GM19043 (cell line): ENCODE measurements around the gene NRBP1.

ENCODE experiments used
- ATAC-seq: cut with Tn5 transposase; IDR thresholded peaks from one replicate; pipeline ENCODE4 v1.9.1; 2021; ENCODE audit warnings: low read depth; ENCODE audit not compliant: unreplicated experiment

Gene NRBP1

GRCh38 chr2:27428213-27428977, at the start of gene NRBP1:
Gene NRBP1 (plus strand): TSS chr2:27428631. CDS start chr2:27433274, 4,643 bp downstream.
- ATAC-seq, result peak; percentile 79

- ATAC-seq, result no peak
Observed at GRCh38 chr2:27378809-27379290, 49.6 kb upstream of the NRBP1 start.

- ATAC-seq, result no peak
Observed at GRCh38 chr2:27379383-27379835, 49.0 kb upstream of the NRBP1 start.

GRCh38 chr2:27379836-27380625, 48.4 kb upstream of the NRBP1 start:
- peak; percentile 30 for ATAC-seq

- peak; percentile 91 for ATAC-seq
Observed at GRCh38 chr2:27380626-27381545, 47.5 kb upstream of the NRBP1 start, which contains the start of gene ZNF513. Gene ZNF513 (minus strand): TSS chr2:27380734. CDS start chr2:27380526, 208 bp downstream.

GRCh38 chr2:27381577-27382181, 46.8 kb upstream of the NRBP1 start:
- ATAC-seq, result no peak

GRCh38 chr2:27390822-27391679, 37.4 kb upstream of the NRBP1 start:
- ATAC-seq, result no peak

- ATAC-seq, result no peak
Observed at GRCh38 chr2:27393225-27393624, 35.2 kb upstream of the NRBP1 start.

GRCh38 chr2:27398962-27399361, 29.5 kb upstream of the NRBP1 start:
- ATAC-seq, result no peak

- no peak for ATAC-seq
Observed at GRCh38 chr2:27400348-27401135, 27.9 kb upstream of the NRBP1 start.

GRCh38 chr2:27407798-27408491, 20.5 kb upstream of the NRBP1 start:
- no peak for ATAC-seq

- peak; percentile 5 for ATAC-seq
Observed at GRCh38 chr2:27408601-27409320, 19.7 kb upstream of the NRBP1 start.

- ATAC-seq, result peak; percentile 93
Observed at GRCh38 chr2:27409321-27410073, 18.9 kb upstream of the NRBP1 start, which contains the start of gene PPM1G. Gene PPM1G (minus strand): TSS chr2:27409591. CDS start chr2:27409422, 169 bp downstream.

- ATAC-seq, result no peak
Observed at GRCh38 chr2:27412419-27413152, 15.8 kb upstream of the NRBP1 start.

- ATAC-seq, result no peak
Observed at GRCh38 chr2:27416151-27416550, 12.3 kb upstream of the NRBP1 start.

GRCh38 chr2:27420996-27421395, 7.4 kb upstream of the NRBP1 start:
- no peak for ATAC-seq
